B cell (primary cell): ENCODE measurements around the gene WDR54. TPM values are rescaled to one million over a fixed set of nuclear protein-coding genes. Genes with fewer than 3 reads are reported as not detected.

ENCODE experiments used
- ATAC-seq: fragments of 200-7000 bp; cut with Tn5 transposase; one replicate; pipeline ENCODE4 v1.10.0; 2021; ENCODE audit warnings: low read depth, mild to moderate bottlenecking, moderate number of reproducible peaks, moderate library complexity
- CTCF ChIA-PET: fragments of 350-600 bp; sonication (Branson Sonifier 250); formaldehyde crosslinking; loops from one replicate; lab custom pipeline; 2021; ENCODE audit warnings: antibody characterized with exemption, inconsistent platforms; lab: Charles Lee
- POLR2A ChIA-PET: fragments of 350-600 bp; sonication (Branson Sonifier 250); formaldehyde crosslinking; loops from one replicate; lab custom pipeline; 2021; ENCODE audit warnings: antibody characterized with exemption; lab: Charles Lee
- DNase-seq: peaks from one replicate; pipeline ENCODE4 v3.0.0; 2013
- H2AFZ ChIP-seq: 2 replicates; pipeline ENCODE4 v1.6.1; 2012; ENCODE audit warnings: mild to moderate bottlenecking, low read depth, low read length; ENCODE audit not compliant: insufficient read depth, poor library complexity, severe bottlenecking
- H3K27ac ChIP-seq, 2 donors: 1 replicate in 1 of 2; 2 replicates in 1 of 2; pipeline ENCODE4 v1.5.1; 2012 to 2013; ENCODE audit warnings: low read length in 2 of 2, mild to moderate bottlenecking in 2 of 2, moderate library complexity in 1 of 2
- H3K27me3 ChIP-seq, 4 experiments: fragments of 200-600 bp in 1 of 4; sonication (generic) in 1 of 4; replicated peaks in 1 of 4; 1 replicate in 2 of 4; 2 replicates in 2 of 4; pipeline versions ENCODE4 v1.6.1 to v1.7.0; 2013 to 2016; ENCODE audit warnings: low read length in 3 of 4, mild to moderate bottlenecking in 2 of 4, mixed read lengths in 1 of 4, moderate library complexity in 1 of 4; ENCODE audit not compliant: insufficient read depth in 4 of 4, control insufficient read depth in 3 of 4; ENCODE audit errors: control extremely low read depth in 1 of 4
- H3K36me3 ChIP-seq, 2 experiments: replicated peaks in 1 of 2; 1 replicate in 1 of 2; 2 replicates in 1 of 2; pipeline versions ENCODE4 v1.6.1 to v1.7.1; 2013; ENCODE audit warnings: low read length in 1 of 2; ENCODE audit not compliant: insufficient read depth in 2 of 2, control insufficient read depth in 1 of 2; ENCODE audit errors: control extremely low read depth in 1 of 2, extremely low read depth in 1 of 2
- H3K4me1 ChIP-seq, 2 donors: fragments of 200-600 bp in 1 of 2; sonication (generic) in 1 of 2; 1 replicate in 1 of 2; 2 replicates in 1 of 2; pipeline versions ENCODE4 v1.5.1 to v1.6.1; 2013 to 2017; ENCODE audit warnings: low read length in 2 of 2; ENCODE audit not compliant: control insufficient read depth in 2 of 2, insufficient read depth in 2 of 2
- H3K4me2 ChIP-seq: replicated peaks from 2 replicates; pipeline ENCODE3; 2012; ENCODE audit warnings: mild to moderate bottlenecking, low read depth, low read length; ENCODE audit not compliant: poor library complexity, severe bottlenecking
- H3K4me3 ChIP-seq, 5 experiments: fragments of 200-600 bp in 1 of 5; sonication (generic) in 1 of 5; 1 replicate in 3 of 5; 2 replicates in 2 of 5; pipeline versions ENCODE4 v1.5.1 to v1.7.0; 2011 to 2016; ENCODE audit warnings: low read length in 4 of 5, mild to moderate bottlenecking in 4 of 5, low read depth in 2 of 5, control low read depth in 1 of 5, moderate library complexity in 1 of 5; ENCODE audit not compliant: insufficient read depth in 1 of 5; ENCODE audit errors: control extremely low read depth in 1 of 5, extremely low read depth in 1 of 5
- H3K79me2 ChIP-seq: fragments of 200-600 bp; sonication (generic); one replicate; pipeline ENCODE4 v1.6.0; 2016; ENCODE audit warnings: low read length; ENCODE audit not compliant: control insufficient read depth, insufficient read depth
- H3K9ac ChIP-seq: fragments of 200-600 bp; sonication (generic); 2 replicates; pipeline ENCODE4 v1.6.1; 2017; ENCODE audit warnings: mild to moderate bottlenecking, low read length, moderate library complexity
- H3K9me3 ChIP-seq, 3 donors: one replicate each; pipeline versions ENCODE4 v1.6.1 to v1.7.1; 2013; ENCODE audit warnings: low read length in 2 of 3; ENCODE audit not compliant: control insufficient read depth in 2 of 3, insufficient read depth in 1 of 3; ENCODE audit errors: control extremely low read depth in 1 of 3
- H4K20me1 ChIP-seq: 2 replicates; pipeline ENCODE4 v1.6.0; 2012; ENCODE audit warnings: mild to moderate bottlenecking, low read length; ENCODE audit not compliant: insufficient read depth, control insufficient read depth, poor library complexity, severe bottlenecking
- H3K27ac Mint-ChIP-seq: one replicate; pipeline ENCODE4 v1.8.0; 2021; ENCODE audit warnings: mixed read lengths
- H3K27me3 Mint-ChIP-seq: one replicate; pipeline ENCODE4 v1.8.0; 2021; ENCODE audit warnings: mixed read lengths
- H3K4me1 Mint-ChIP-seq: one replicate; pipeline ENCODE4 v1.8.0; 2021; ENCODE audit warnings: mixed read lengths
- H3K4me3 Mint-ChIP-seq: one replicate; pipeline ENCODE4 v1.8.0; 2021; ENCODE audit warnings: mixed read lengths
- H3K9me3 Mint-ChIP-seq: one replicate; pipeline ENCODE4 v1.8.0; 2022; ENCODE audit warnings: mixed read lengths; ENCODE audit not compliant: insufficient read depth
- EZH2 ChIP-seq: IDR thresholded peaks from 2 replicates; pipeline ENCODE4 v1.6.1; 2012; ENCODE audit warnings: borderline replicate concordance, low read depth, mild to moderate bottlenecking, moderate library complexity, low read length; ENCODE audit not compliant: insufficient read depth, poor library complexity, severe bottlenecking
- WGBS: methylation state at CpG from one replicate; pipeline ENCODE4 v1.1.5; 2013; ENCODE audit warnings: missing lambda C conversion rate; ENCODE audit not compliant: insufficient coverage; 5-methylcytosine and 5-hydroxymethylcytosine counted together
- intact Hi-C: fragments of 100-400 bp; cut with micrococcal nuclease; formaldehyde crosslinking; loops from one replicate; pipeline ENCODE4 v1.10.0; 2022
- polyA plus RNA-seq: library from polyadenylated mRNA; depleted of rRNA; stranded (reverse); fragments of >200 nt; gene quantifications from 2 replicates; pipeline ENCODE4 v1.2.3, GENCODE V29; 2012
- total RNA-seq, 2 donors: library from RNA; stranded (reverse); fragments of 120-200 nt in 1 of 2; gene quantifications; 1 replicate in 1 of 2; 2 replicates in 1 of 2; pipeline versions ENCODE4 v1.2.3 to v1.2.4, GENCODE V29; 2013 to 2022
- TF ChIP-seq, protein P1 (sequence below): fragments of 200-600 bp; IDR thresholded peaks from one replicate; pipeline ENCODE4 v1.8.0; 2022; ENCODE audit warnings: antibody characterized with exemption, mild to moderate bottlenecking

WDR54 gene
- total and polyA plus RNA-seq, 2 donors (not counting 1 experiment from before 2014, with no cell fraction given) = 42.2 to 52.8 TPM

DNA sequence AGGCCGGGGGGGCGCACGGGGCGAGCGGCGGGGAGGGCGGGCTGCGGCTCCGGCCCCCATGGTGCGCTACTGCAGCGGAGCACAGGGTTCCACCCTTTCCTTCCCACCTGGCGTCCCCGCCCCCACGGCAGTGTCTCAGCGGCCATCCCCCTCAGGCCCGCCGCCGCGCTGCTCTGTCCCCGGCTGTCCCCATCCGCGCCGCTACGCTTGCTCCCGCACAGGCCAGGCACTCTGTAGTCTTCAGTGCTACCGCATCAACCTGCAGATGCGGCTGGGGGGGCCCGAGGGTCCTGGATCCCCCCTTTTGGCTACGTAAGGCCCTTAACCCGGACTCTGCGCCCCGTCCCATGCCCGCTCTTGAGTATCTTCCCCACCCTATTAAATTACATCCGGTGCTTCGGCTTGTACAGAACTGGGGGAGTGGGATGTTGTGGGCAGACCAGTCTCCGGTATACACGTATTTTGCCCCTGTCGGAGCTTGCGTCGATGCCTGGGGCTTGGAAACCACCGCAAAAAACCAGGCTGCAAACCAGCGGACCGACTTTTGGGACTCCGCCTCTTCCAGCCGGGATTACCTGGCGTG is 36.1 kb downstream of the WDR54 start:
- Histone ChIP-seq H3K36me3 (peaks cover 0 to 22% of the 10 kb centered on the region in 2 experiments), H3K4me3 (peak overlapping the region; percentile 70 to 100 (median 93)), H3K79me2 (peaks cover 24% of the 10 kb centered on the region), H3K4me1 (peaks cover 33 to 45% of the 10 kb centered on the region in 2 donors), H3K9me3 (no peaks in the 10 kb centered on the region), H2AFZ (peak overlapping the region; percentile 79), H3K9ac (peak overlapping the region; percentile 97), H3K27me3 (no peaks in the 10 kb centered on the region), H4K20me1 (peaks cover 5% of the 10 kb centered on the region), H3K4me2 (peak overlapping the region; percentile 96), H3K27ac (peak overlapping the region; percentile 97 to 100)
- Mint-ChIP-seq H3K27ac (peak overlapping the region; percentile 99), H3K9me3 (no peaks in the 10 kb centered on the region), H3K27me3 (no peaks in the 10 kb centered on the region), H3K4me1 (peaks cover 58% of the 10 kb centered on the region), H3K4me3 (peak overlapping the region; percentile 94)
- under 1% methylated on average over 38 of the region's 46 CpGs for WGBS
- ChIA-PET CTCF (interaction anchor here (1.0 to 5.7 kb wide), 5 partner anchors 9 to 130 kb away, joined by 3 to 54 read pairs (median 6); partner anchors contain the start of genes C2orf81, CCDC142, TTC31 and WDR54), POLR2A (interaction anchor here (0.7 to 6.0 kb wide), 11 partner anchors 9 to 277 kb away, joined by 3 to 63 read pairs (median 5); partner anchors contain the start of genes AUP1, C2orf81, CCDC142 and HTRA2)
- DNase-seq (no peak), ATAC-seq (peak; percentile 49)
- TF ChIP-seq EZH2 = no peak
- TF ChIP-seq, protein P1, sequence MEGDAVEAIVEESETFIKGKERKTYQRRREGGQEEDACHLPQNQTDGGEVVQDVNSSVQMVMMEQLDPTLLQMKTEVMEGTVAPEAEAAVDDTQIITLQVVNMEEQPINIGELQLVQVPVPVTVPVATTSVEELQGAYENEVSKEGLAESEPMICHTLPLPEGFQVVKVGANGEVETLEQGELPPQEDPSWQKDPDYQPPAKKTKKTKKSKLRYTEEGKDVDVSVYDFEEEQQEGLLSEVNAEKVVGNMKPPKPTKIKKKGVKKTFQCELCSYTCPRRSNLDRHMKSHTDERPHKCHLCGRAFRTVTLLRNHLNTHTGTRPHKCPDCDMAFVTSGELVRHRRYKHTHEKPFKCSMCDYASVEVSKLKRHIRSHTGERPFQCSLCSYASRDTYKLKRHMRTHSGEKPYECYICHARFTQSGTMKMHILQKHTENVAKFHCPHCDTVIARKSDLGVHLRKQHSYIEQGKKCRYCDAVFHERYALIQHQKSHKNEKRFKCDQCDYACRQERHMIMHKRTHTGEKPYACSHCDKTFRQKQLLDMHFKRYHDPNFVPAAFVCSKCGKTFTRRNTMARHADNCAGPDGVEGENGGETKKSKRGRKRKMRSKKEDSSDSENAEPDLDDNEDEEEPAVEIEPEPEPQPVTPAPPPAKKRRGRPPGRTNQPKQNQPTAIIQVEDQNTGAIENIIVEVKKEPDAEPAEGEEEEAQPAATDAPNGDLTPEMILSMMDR = no peak
- intact Hi-C loops = loop anchor here (1.0 to 5.0 kb wide), 8 partner anchors 8 to 280 kb away; partner anchors contain the start of genes AUP1, C2orf81, DOK1 and HTRA2
